GM12872 (cell line): Measurements from ENCODE around the gene NBEAL2.

Experiments
- CTCF ChIP-seq: IDR thresholded peaks from 3 replicates; pipeline ENCODE4 v1.5.1; 2011; ENCODE audit warnings: low read depth, mild to moderate bottlenecking, low read length, moderate library complexity; ENCODE audit not compliant: insufficient read depth

Gene NBEAL2, protein sequence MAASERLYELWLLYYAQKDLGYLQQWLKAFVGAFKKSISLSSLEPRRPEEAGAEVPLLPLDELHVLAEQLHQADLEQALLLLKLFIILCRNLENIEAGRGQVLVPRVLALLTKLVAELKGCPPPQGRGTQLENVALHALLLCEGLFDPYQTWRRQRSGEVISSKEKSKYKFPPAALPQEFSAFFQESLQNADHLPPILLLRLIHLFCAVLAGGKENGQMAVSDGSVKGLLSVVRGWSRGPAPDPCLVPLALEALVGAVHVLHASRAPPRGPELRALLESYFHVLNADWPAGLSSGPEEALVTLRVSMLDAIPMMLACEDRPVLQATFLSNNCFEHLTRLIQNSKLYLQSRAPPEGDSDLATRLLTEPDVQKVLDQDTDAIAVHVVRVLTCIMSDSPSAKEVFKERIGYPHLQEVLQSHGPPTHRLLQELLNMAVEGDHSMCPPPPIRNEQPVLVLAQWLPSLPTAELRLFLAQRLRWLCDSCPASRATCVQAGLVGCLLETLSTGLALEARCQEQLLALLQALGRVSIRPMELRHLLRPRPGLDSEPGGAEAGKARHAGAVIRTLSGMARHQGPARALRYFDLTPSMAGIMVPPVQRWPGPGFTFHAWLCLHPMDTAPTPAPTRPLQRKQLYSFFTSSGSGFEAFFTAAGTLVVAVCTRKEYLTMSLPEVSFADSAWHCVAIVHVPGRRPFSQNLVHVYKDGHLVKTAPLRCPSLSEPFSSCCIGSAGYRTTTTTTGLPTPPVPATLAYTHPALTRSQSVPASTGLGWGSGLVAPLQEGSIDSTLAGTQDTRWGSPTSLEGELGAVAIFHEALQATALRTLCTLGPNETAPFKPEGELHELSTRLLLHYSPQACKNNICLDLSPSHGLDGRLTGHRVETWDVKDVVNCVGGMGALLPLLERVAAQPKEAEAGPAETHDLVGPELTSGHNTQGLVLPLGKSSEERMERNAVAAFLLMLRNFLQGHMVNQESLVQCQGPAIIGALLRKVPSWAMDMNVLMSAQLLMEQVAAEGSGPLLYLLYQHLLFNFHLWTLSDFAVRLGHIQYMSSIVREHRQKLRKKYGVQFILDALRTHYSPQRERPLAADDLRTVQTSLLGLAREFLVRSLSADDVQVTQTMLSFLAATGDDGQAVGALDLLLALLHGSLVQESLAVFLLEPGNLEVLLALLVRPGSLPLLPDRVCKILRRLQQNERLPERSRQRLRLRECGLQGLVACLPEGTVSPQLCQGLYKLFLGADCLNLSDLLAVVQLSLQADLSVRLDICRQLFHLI (N-terminal part only)

GRCh38 chr3:46978985-46979944, at the start of gene NBEAL2:
NBEAL2 (plus strand) TSS chr3:46979666; CDS start chr3:46979862, 196 bp downstream.
- TF ChIP-seq CTCF, result no peak

DNA sequence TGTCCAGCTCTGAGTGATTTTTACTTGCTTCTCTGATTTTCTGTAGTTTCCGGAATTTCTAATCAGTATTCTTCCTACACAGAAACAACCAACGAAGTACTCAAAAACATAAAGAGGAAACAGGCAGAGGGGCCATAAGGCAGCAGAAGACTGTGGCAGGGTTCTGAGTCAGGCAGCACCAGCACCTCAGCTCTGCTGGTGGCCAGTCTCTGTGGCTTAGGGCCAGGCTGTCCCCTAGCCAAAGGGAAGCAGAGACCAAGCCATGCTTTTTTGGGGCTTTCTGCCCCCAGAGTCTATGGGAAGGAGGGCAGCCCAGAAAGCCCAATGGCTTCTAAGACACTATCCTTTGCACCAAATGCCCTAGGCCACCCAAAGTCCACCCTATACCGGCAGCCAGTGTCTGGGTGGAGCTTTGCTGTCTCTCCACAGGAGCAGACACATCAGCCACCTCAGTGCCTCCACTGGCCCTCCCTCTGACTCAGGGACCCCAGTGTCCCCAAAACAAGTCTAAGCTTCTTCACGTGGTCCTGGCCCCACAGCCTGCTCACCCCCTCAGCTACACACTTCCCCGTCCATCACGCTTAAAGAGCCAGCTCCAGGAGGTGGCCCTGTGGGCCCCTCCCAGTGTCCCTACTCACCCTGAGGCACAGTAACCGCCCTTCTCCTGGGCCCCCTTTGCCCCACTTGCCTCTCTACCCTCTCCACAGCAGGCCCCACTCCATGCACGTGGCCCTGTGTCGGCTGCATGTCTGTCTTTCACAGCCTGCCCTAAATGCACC, 49.1 kb upstream of the NBEAL2 start:
- no peak for TF ChIP-seq CTCF

DNA sequence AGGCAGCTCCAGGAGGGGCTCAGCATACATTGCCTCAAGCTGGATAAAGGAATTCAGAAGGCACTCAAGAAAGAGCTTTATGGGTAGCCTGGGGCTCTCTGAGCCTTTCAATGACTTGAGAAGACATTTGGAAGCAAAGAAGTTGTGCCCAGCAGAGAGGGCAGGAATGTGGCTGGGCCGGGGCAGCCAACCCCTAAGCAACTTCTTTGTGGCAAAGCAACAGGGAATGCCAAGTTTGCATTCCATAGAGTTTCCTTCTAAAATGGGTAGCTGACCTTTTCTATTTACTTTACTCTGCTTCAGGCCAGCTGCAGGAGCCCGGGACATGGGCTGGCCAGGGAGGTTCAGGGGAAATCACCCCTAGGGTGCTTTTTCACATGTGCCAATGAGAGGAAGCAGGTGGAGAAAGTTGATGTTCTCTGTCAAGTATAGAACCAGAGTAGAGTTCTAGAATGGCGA, 48.5 kb upstream of the NBEAL2 start:
- no peak for TF ChIP-seq CTCF

DNA sequence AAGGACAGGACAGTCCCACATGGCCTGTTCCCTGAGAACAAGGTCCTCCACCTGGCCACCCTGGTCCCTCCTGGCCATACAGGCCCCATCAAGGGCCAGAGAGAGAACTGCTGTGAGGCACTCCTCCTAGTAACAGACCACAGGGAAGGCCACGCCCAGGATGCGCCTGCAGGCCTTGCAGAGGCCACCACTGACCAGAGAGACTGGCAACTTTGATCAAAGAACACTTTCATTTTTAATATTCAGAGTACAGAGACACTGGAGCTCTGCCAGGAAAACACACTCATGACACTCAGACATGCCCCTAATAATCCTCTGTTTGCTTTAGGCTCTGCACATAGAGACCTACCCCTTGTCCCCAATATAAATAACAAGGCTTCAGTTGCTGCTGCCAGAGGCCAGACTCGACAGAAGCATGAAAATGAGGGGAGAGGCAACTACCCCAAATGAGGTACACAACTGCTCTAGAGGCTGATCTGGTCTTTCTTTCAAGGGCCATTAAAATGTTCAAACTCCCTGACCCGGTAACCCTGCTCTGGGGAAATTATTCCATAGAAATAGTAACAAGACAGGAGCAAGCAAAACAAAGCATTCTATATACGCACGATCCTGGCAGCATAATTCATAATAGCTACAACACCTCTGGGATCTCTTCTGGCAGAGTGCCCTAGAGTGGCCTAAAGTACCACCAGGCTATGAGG, 47.7 kb upstream of the NBEAL2 start:
- TF ChIP-seq CTCF, result no peak

GRCh38 chr3:46932455-46933225, 46.8 kb upstream of the NBEAL2 start:
- peak; percentile 39; the same call in 1 of the 3 replicates for TF ChIP-seq CTCF
